DMS53 treated with DMSO at 0.1 percent for 48 hours (cell line): ENCODE measurements around the gene RFPL3.

Experiments used
- DNase-seq: peaks from one replicate; lab custom pipeline; 2025; ENCODE audit not compliant: unreplicated experiment; lab: John Stamatoyannopoulos, UW

The RFPL3 gene

GRCh38 chr22:32410459-32410858 lies 52.8 kb downstream of the RFPL3 start:
- no peak for DNase-seq
